OCI-LY7 (cell line): ENCODE measurements around the gene DMXL1. TPM values are rescaled to one million over a fixed set of nuclear protein-coding genes. Genes with fewer than 3 reads are reported as not detected.

Source experiments
- BruUV-seq: library from RNA; stranded (reverse); fragments of 400-500 nt; replicated peaks from 2 replicates; lab custom pipeline; 2021; lab: Mats Ljungman, UMichigan
- CTCF ChIA-PET: fragments of 300-600 bp; sonication (Branson Sonifier 250); formaldehyde crosslinking; loops from one replicate; lab custom pipeline; 2022; ENCODE audit warnings: antibody characterized with exemption; ENCODE audit not compliant: unreplicated experiment; lab: Charles Lee
- POLR2A ChIA-PET: fragments of 300-600 bp; sonication (Branson Sonifier 250); formaldehyde crosslinking; loops from one replicate; lab custom pipeline; 2022; ENCODE audit warnings: antibody characterized with exemption; lab: Charles Lee
- DNase-seq: peaks from one replicate; pipeline ENCODE4 v3.0.0-alpha.2; 2015; ENCODE audit warnings: low spot score
- H2AFZ ChIP-seq: fragments of 200-600 bp; sonication (generic), shearing (Covaris generic); 2 replicates; pipeline ENCODE4 v1.6.1; 2014; ENCODE audit warnings: mild to moderate bottlenecking, antibody characterized with exemption, low read length, moderate library complexity
- H3K27ac ChIP-seq: fragments of 200-600 bp; sonication (generic); 2 replicates; pipeline ENCODE4 v1.5.1; 2014; ENCODE audit warnings: mixed run types, low read depth, mild to moderate bottlenecking, moderate library complexity, low read length, inconsistent platforms; ENCODE audit not compliant: poor library complexity, severe bottlenecking
- H3K36me3 ChIP-seq: fragments of 200-600 bp; sonication (generic); 2 replicates; pipeline ENCODE4 v1.6.1; 2014; ENCODE audit warnings: mild to moderate bottlenecking, antibody characterized with exemption, low read length, moderate library complexity, mixed read lengths; ENCODE audit not compliant: insufficient read depth
- H3K4me1 ChIP-seq: fragments of 200-600 bp; sonication (generic); 2 replicates; pipeline ENCODE4 v1.5.1; 2014; ENCODE audit warnings: mild to moderate bottlenecking, low read length; ENCODE audit not compliant: insufficient read depth, poor library complexity, severe bottlenecking
- H3K4me2 ChIP-seq: fragments of 200-600 bp; sonication (generic); 2 replicates; pipeline ENCODE4 v1.6.1; 2014; ENCODE audit warnings: mild to moderate bottlenecking, low read length
- H3K4me3 ChIP-seq: fragments of 200-600 bp; sonication (generic); 2 replicates; pipeline ENCODE4 v1.5.1; 2014; ENCODE audit warnings: mild to moderate bottlenecking, low read depth, low read length; ENCODE audit not compliant: poor library complexity, severe bottlenecking
- H3K79me2 ChIP-seq: fragments of 200-600 bp; sonication (generic); 2 replicates; pipeline ENCODE4 v1.6.1; 2016; ENCODE audit warnings: low read depth, mild to moderate bottlenecking, low read length, moderate library complexity, mixed read lengths; ENCODE audit not compliant: insufficient read depth
- H3K9me2 ChIP-seq: fragments of 200-600 bp; sonication (generic); 2 replicates; pipeline ENCODE4 v1.6.1; 2016; ENCODE audit warnings: mild to moderate bottlenecking, low read length, mixed read lengths; ENCODE audit not compliant: insufficient read depth
- H3K9me3 ChIP-seq: fragments of 200-600 bp; sonication (generic); 2 replicates; pipeline ENCODE4 v1.6.1; 2014; ENCODE audit warnings: mild to moderate bottlenecking, mixed run types, low read length, mixed read lengths
- H4K20me1 ChIP-seq: fragments of 200-600 bp; sonication (generic); 2 replicates; pipeline ENCODE4 v1.6.1; 2014; ENCODE audit warnings: mild to moderate bottlenecking, antibody characterized with exemption, low read length, moderate library complexity, mixed read lengths; ENCODE audit not compliant: insufficient read depth
- EZH2phosphoT487 ChIP-seq: fragments of 200-600 bp; sonication (generic); IDR thresholded peaks from 2 replicates; pipeline ENCODE4 v1.6.1; 2018; ENCODE audit warnings: low read depth, borderline replicate concordance, mild to moderate bottlenecking, mixed run types, antibody characterized with exemption, low read length, moderate library complexity, mixed read lengths
- intact Hi-C: fragments of 100-400 bp; cut with micrococcal nuclease; formaldehyde crosslinking; loops from one replicate; pipeline ENCODE4 v1.10.0; 2022; ENCODE audit not compliant: unreplicated experiment
- total RNA-seq, 2 experiments: library from RNA; depleted of rRNA in 1 of 2; stranded (reverse); fragments of >200 nt in 1 of 2; shearing (Covaris generic) in 1 of 2; gene quantifications; 2 replicates each; pipeline ENCODE4 v1.2.3, GENCODE V29; 2014 to 2022
- TF ChIP-seq, protein P1 (sequence below): fragments of 200-600 bp; sonication (generic); conservative IDR thresholded peaks from 2 replicates; pipeline ENCODE4 v1.5.1; 2014; ENCODE audit warnings: mild to moderate bottlenecking, antibody characterized with exemption, low read length, moderate library complexity, mixed read lengths

DMXL1 gene
- total RNA-seq, 2 experiments from 2014 or later, result 76.6 to 79.4 TPM

DNA sequence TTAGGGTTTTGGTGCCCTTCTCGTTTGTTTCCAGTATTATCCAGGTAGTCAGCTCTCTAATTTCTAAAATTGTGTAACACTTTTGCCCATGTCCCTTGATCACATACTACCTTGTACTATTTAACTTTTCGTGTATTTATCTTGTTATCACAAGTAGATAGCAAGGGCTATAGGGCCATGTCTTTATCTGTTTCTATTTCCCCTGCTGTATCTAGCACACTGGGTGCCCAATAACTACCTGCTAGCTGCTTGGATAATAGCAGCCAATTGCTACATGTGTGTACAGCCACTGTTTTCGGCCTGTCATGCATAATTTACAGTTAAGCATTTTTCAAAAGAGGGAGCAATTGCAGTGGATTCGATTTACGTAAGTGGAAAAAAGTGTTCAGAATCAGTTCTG, 220.2 kb downstream of the DMXL1 start:
- no peaks in the 10 kb centered on the region for H3K9me3 ChIP-seq
- no peaks in the 10 kb centered on the region for H3K9me2 ChIP-seq
- H3K4me1 ChIP-seq, result peaks cover 68% of the 10 kb centered on the region
- H3K79me2 ChIP-seq, result peaks cover 31% of the 10 kb centered on the region; the same call in 1 of the 2 replicates
- no peak overlapping the region for H2AFZ ChIP-seq
- no peaks in the 10 kb centered on the region; the same call in 1 of the 2 replicates for H3K36me3 ChIP-seq
- no peak for DNase-seq
- no peak overlapping the region for H3K4me3 ChIP-seq
- POLR2A ChIA-PET, result interaction anchor here (0.6 to 5.2 kb wide), 14 partner anchors 10 to 264 kb away, joined by 3 to 48 read pairs (median 4); no protein-coding TSS in a partner anchor
- intact Hi-C loops, result loop anchor here (2.0 kb wide), 1 partner anchor 14 kb away; no protein-coding TSS in a partner anchor
- peak overlapping the region; percentile 49; the same call in 1 of the 2 replicates for H3K4me2 ChIP-seq
- no peak overlapping the region for H3K27ac ChIP-seq
- peaks cover 6% of the 10 kb centered on the region; the same call in 1 of the 2 replicates for H4K20me1 ChIP-seq
- BruUV-seq, result no TSS peak
- CTCF ChIA-PET, result interaction anchor here (0.8 to 1.4 kb wide), 2 partner anchors 10 to 11 kb away, joined by 3 to 6 read pairs; no protein-coding TSS in a partner anchor
- TF ChIP-seq, protein P1, sequence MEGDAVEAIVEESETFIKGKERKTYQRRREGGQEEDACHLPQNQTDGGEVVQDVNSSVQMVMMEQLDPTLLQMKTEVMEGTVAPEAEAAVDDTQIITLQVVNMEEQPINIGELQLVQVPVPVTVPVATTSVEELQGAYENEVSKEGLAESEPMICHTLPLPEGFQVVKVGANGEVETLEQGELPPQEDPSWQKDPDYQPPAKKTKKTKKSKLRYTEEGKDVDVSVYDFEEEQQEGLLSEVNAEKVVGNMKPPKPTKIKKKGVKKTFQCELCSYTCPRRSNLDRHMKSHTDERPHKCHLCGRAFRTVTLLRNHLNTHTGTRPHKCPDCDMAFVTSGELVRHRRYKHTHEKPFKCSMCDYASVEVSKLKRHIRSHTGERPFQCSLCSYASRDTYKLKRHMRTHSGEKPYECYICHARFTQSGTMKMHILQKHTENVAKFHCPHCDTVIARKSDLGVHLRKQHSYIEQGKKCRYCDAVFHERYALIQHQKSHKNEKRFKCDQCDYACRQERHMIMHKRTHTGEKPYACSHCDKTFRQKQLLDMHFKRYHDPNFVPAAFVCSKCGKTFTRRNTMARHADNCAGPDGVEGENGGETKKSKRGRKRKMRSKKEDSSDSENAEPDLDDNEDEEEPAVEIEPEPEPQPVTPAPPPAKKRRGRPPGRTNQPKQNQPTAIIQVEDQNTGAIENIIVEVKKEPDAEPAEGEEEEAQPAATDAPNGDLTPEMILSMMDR, result no peak
- no peak for TF ChIP-seq EZH2phosphoT487

DNA sequence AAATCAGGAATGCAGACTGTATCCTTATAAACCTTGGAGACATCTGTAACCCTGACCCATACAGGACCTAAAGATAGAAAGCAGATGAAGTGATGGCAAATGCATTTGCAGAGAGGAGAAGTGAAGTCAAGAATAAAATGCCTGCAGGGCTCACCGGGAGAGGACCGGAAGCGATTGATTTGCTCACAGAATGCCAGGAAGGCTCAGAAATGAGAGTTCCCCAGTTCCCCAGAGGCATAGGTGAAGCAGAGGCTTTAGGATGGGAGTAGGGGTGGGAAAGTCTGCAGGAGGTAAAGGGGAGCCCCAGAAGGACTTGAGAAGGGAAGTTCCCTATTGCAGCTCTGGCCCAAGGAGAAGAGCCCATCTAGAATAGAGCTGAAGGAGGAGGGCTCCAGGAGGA, 221.0 kb downstream of the DMXL1 start:
- ChIA-PET POLR2A (interaction anchor here (1.1 to 5.2 kb wide), 4 partner anchors 16 to 264 kb away, joined by 3 to 48 read pairs (median 8); no protein-coding TSS in a partner anchor), CTCF (no interaction called here)
- H3K4me3 ChIP-seq, result no peak overlapping the region
- H3K4me2 ChIP-seq, result no peak overlapping the region
- peaks cover 62% of the 10 kb centered on the region for H3K4me1 ChIP-seq
- H3K9me3 ChIP-seq, result no peaks in the 10 kb centered on the region
- TF ChIP-seq, protein P1, result no peak
- TF ChIP-seq EZH2phosphoT487, result no peak
- no TSS peak for BruUV-seq
- peaks cover 31% of the 10 kb centered on the region; the same call in 1 of the 2 replicates for H3K79me2 ChIP-seq
- no peak overlapping the region for H3K27ac ChIP-seq
- no peaks in the 10 kb centered on the region; the same call in 1 of the 2 replicates for H3K36me3 ChIP-seq
- H2AFZ ChIP-seq, result no peak overlapping the region
- H4K20me1 ChIP-seq, result peaks cover 6% of the 10 kb centered on the region; the same call in 1 of the 2 replicates
- H3K9me2 ChIP-seq, result no peaks in the 10 kb centered on the region
- no peak for DNase-seq
- intact Hi-C loops, result loop anchor here (2.0 kb wide), 1 partner anchor 15 kb away; no protein-coding TSS in a partner anchor
